Measurements from ENCODE around the gene SCUBE1.
"Not testable (repeated sequence)": the region's sequence is repeated elsewhere in the genome, so short reads cannot be mapped to it uniquely, and the experiment has no call there.

Gene SCUBE1

GRCh38 chr22:43299736-43300135, 43.4 kb downstream of the SCUBE1 start:
- no peak for FAIRE-seq

- FAIRE-seq, result no peak
These were observed 44.9 kb downstream of the SCUBE1 start for GRCh38 chr22:43298062-43298801.

GRCh38 chr22:43297270-43298061, 45.7 kb downstream of the SCUBE1 start:
- no peak for FAIRE-seq

- FAIRE-seq, result no peak
These were observed 46.8 kb downstream of the SCUBE1 start for GRCh38 chr22:43296276-43296902.

- FAIRE-seq, result no peak
These were observed 47.5 kb downstream of the SCUBE1 start for GRCh38 chr22:43295660-43296059.

- FAIRE-seq, result no peak
These were observed 48.0 kb downstream of the SCUBE1 start for GRCh38 chr22:43295173-43295572.

GRCh38 chr22:43293655-43294392, 49.3 kb downstream of the SCUBE1 start:
- no peak for FAIRE-seq

- no peak for FAIRE-seq
These were observed 49.9 kb downstream of the SCUBE1 start for GRCh38 chr22:43293259-43293654.

GRCh38 chr22:43292630-43293018, 50.5 kb downstream of the SCUBE1 start:
- FAIRE-seq, result no peak

- no peak for FAIRE-seq
These were observed 51.8 kb downstream of the SCUBE1 start for GRCh38 chr22:43291381-43291780.

- FAIRE-seq, result no peak
These were observed 53.0 kb downstream of the SCUBE1 start for GRCh38 chr22:43289976-43290721.

GRCh38 chr22:43289531-43289963, 53.6 kb downstream of the SCUBE1 start:
- FAIRE-seq, result no peak

GRCh38 chr22:43288807-43289420, 54.3 kb downstream of the SCUBE1 start:
- no peak for FAIRE-seq

- no peak for FAIRE-seq
These were observed 54.8 kb downstream of the SCUBE1 start for GRCh38 chr22:43288378-43288777.

- FAIRE-seq, result no peak
These were observed 55.7 kb downstream of the SCUBE1 start for GRCh38 chr22:43287441-43287840.

GRCh38 chr22:43281394-43281793, 61.8 kb downstream of the SCUBE1 start:
- FAIRE-seq, result no peak

- FAIRE-seq, result not testable (repeated sequence)
These were observed 62.7 kb downstream of the SCUBE1 start for GRCh38 chr22:43280523-43280886.

- FAIRE-seq, result no peak
These were observed 63.2 kb downstream of the SCUBE1 start for GRCh38 chr22:43279867-43280522.

GRCh38 chr22:43277987-43278601, 65.1 kb downstream of the SCUBE1 start:
- FAIRE-seq, result no peak

- FAIRE-seq, result no peak
These were observed 66.1 kb downstream of the SCUBE1 start for GRCh38 chr22:43277091-43277490.

GRCh38 chr22:43276321-43276720, 66.9 kb downstream of the SCUBE1 start:
- no peak for FAIRE-seq

Measured in islet of Langerhans (tissue), 1 donor.